ENCODE results near the gene ZNF687.
"Not testable (repeated sequence)": the region's sequence is repeated elsewhere in the genome, so short reads cannot be mapped to it uniquely, and the experiment has no call there.

The ZNF687 gene

DNA sequence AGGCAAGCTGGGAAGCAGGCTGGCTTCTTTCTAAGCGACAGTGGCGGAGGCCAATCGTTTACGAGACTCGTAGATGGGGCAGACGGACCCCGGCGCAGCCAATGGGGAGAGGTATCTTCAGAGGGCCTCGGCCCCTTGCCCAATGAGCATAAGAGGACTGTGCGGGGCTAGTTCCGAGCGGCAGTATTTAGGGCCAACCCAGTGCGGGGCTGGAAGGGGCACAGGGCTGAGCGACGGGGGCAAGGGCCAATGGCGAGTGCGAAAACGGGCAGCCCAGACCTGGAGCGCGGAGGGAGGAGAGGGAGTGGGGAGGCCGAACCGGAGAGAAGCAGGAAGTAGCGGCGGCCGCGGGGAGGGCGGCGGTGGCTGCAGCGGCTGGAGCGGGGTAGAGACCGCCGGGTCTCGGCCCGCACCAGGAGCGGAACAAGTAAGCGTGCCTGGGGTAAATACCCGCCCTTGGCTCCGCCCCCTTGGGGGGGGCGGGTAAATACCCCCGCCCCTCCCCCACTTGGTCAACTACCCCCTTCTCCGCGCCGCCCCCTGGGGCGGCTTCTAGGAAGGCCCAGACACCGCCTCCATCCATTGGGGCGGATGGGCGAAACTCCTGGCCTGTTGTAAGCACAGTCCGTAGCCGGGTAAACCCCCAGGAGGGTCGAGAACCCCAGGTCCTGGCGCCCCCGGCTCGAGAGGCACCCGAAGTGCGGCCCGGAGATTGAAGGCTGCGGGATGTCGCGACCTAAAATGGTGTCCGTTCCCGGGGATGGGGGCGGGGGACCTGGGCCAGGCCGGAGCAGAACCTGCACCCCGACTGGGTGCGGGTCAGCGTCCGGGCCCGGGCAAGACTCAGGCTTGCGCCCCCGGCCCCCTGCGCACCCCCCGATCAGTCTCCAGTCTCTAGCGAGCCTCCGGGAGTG lies at the start of gene ZNF687:
Gene ZNF687 (plus strand): TSS at position 331 of the 914 bp plus-strand sequence. CDS start 3,993 bp downstream, outside the sequence.
- DNase-seq = peak; percentile 98

DNA sequence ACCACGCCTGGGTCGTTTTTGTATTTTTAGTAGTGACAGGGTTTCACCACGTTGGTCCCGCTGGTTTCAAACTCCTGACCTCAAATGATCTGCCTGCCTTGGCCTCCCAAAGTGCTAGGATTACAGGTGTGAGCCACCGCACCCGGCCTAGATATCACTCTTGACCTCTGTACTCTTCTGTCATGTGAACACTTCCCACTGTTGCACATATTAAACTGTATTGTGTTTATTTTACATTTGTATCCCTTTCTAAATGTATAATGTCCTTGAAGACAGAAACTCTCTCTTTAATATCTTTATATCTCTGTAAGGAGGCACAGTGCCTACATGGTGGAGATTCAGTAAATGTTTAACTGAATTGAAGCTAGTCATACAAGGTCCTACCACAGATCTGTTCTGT lies 46.9 kb upstream of the ZNF687 start:
- no peak for DNase-seq

DNA sequence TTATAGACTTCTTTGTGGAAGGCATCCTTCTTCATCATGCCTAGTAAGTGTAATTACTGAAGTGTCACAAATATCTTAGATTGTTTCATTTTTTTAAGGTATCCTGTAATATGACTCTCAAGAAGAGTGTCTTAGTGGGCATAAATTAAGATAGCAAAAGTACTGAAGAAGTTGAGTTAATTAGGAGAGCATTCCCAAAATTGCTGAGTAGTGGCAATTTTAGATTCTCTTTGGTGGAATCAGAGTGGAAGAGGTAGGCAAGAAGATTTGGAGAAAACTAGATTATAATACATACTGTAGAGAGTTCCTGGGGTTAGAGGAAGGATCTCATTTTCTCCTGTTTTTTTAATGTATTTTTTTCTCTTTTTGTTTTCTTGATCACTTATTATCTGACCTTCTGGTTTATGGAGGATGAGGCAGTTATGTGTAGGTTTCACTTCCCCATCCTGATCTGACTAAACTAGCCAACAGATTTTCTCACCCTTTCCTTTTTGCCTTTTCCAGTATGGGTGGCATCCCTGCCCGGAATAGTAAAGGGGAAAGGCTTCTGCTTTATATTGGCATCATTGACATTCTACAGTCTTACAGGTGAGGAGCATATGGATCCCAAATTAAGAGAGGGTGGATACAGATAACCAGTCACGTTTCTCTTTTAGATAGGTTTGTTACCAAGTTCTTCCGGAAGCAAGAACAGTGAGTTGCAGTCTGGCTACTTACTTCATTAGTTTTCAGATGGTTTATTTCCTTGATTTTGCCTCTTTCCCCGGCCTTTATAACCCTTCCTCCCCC lies 44.2 kb upstream of the ZNF687 start:
- DNase-seq = no peak

- no peak for DNase-seq
Observed at GRCh38 chr1:151238467-151238739, 43.7 kb upstream of the ZNF687 start.

GRCh38 chr1:151242442-151242841 lies 39.7 kb upstream of the ZNF687 start:
- no peak for DNase-seq

GRCh38 chr1:151243683-151244216 lies 38.3 kb upstream of the ZNF687 start:
- DNase-seq = no peak

- DNase-seq = no peak
Observed at GRCh38 chr1:151246786-151247185, 35.3 kb upstream of the ZNF687 start.

GRCh38 chr1:151251656-151252470 lies 30.2 kb upstream of the ZNF687 start:
- DNase-seq = no peak

- peak; percentile 91 for DNase-seq
Observed at GRCh38 chr1:151254217-151255213, 27.6 kb upstream of the ZNF687 start, which contains the start of gene PSMD4. Gene PSMD4 (plus strand): TSS chr1:151254734. CDS start chr1:151254783, 49 bp downstream.

DNA sequence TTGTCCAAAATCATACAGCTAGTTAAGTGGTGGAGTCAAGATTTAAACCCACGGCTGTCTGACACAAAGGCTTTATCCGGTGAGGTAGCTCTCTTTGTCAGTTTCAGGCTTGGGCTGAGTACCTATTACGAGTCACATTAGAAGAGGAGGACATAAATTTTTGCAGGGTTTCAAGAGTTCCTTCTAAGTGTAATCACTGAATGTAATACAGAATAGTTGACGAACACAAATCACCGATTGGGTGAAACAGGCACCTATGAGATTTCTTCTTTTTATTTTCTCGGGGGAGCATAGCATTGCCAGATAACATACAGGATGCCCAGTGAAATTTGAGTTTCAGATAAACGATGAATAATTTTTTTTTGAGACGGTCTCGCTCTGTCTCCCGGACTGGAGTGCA lies 26.7 kb upstream of the ZNF687 start:
- DNase-seq = no peak

- no peak for DNase-seq
Observed at GRCh38 chr1:151259351-151259750, 22.7 kb upstream of the ZNF687 start.

DNA sequence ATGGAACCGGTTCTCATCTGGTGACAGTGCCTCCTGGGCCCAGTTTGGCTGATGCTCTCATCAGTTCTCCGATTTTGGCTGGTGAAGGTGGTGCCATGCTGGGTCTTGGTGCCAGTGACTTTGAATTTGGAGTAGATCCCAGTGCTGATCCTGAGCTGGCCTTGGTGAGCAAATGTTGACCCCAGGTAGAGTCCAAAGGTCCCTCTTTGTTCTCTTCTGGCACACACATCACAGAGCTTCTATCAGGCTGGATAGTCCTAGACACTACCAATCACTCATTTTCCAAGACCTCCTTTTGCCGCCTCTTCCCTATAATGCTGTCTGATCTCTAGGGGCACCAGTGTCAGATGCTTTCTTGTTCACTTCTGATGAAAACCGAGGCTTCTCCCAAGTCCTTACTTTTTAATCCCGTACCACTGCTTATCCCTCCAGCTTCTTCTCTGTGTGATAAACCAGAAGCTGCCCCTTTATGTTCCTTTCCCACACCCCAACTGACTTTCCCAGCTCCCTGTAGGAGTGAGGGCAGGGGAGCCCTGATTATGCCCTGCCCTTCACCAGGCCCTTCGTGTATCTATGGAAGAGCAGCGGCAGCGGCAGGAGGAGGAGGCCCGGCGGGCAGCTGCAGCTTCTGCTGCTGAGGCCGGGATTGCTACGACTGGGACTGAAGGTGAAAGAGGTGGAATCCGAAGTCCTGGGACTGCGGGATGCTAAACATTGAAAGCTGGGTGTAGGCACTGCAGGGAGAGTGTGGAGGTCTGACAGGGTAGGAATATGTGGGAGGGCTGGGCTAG lies 16.5 kb upstream of the ZNF687 start:
- no peak for DNase-seq

DNA sequence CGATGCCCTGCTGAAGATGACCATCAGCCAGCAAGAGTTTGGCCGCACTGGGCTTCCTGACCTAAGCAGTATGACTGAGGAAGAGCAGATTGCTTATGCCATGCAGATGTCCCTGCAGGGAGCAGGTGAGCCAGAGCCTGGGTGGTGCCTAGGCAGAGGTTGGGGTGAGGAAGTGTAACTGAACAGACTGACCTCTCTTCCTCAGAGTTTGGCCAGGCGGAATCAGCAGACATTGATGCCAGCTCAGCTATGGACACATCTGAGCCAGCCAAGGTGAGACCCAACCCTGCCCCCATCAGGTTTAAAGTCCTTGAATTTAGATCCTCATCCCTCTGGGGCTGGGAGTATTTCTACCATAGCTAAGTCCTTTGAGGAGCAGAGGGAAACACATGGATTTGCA lies 15.8 kb upstream of the ZNF687 start:
- no peak for DNase-seq

DNA sequence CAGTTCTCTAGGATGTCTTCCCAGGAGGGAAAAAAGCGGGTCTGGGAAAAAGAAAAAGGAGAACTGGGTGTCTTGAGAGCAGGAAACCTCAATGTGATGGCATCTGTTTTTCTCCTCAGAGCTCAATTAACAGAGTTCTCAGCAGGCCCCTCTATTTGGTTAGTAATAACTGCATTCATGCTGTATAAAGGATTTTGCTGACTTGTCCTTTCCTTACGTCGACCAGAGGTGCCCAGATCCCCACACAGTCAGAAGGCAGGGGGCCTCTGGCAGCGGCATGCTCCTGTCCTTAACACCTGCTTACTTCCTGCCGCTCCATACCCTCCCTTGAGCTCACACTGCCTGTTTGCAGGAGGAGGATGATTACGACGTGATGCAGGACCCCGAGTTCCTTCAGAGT lies 15.3 kb upstream of the ZNF687 start:
- DNase-seq = no peak

DNA sequence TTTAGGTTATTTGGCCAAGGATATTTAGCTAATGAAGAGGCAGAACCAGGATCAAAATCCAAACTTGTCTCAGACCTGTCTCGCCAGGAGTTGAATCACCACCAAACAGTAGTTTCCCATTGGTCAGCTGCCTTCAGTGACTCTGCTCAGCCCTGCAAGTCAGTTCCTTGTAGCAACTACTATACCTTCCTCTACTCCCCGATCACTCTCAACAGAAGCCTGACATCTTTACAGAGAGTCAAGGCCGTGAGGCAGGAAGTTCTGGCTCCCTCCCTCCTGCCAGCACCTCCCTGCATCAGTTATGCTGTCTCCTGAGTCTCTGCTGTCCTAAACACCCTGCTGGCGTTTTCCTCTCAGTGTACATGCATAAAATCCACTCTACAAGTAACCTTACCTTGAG lies 14.3 kb upstream of the ZNF687 start:
- DNase-seq = no peak

DNA sequence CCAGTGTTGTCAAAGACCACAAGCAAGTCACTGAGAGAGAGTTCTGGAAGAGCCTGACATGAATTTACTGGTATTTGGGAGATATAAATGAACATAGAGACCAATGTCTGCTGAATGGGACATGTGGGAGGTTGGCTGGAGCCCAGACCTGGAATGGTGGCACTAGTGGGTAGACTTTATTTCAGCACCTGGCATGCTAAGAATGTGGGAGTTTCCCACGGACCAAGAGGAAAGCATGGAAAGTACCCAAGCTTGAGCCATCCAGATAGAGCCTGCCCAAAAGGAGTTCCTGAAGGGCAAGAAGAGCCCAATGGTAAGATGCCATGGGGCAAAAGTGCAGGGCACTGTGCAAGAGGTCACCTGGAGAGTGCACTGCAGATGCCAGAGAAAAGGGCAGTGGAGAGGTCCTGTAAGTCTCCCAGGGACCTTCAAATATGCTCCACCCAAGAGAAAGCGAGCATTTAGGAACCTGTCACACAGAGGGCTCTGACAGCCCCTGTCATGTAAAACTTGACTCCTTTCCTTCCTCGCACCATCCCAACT lies 8.1 kb upstream of the ZNF687 start:
- no peak for DNase-seq

GRCh38 chr1:151275341-151275740 lies 6.8 kb upstream of the ZNF687 start:
- DNase-seq = not testable (repeated sequence)

GRCh38 chr1:151277249-151277648 lies 4.8 kb upstream of the ZNF687 start:
- no peak for DNase-seq

DNA sequence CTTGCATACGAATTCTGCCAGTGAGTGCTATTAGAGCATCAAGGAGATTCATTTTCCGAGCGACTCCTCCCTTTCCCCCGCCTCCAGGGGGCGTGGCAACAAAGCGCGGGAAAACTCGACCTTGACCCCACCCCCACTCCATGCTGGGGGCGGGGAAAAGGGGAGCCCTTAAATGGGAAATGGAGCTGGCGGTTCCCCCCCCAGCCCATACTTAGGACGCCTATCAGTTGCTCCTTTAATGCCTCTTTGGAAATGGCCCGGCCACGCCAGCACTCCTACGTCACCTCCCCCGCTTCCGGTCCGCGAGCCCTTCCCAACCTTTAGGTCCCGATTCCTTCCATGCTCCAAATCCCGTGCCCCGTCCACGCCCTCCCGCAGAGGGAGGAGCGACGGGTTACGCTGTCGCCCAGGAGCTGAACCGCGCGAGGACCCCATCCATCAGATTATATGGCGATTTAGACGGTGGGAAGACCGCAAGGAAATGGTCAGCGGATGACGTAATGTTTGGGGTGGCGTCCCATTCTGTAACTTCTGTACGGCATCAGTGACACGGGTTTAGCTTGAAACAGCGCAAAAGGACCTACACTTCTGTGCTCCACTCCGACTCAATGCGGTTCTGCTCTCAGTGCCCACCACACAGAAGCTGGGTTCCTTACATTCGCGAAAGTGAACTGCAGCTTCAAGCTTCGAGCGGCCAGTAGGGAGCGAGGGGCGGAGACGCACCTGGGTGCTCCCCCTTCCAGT lies 702 bp upstream of the ZNF687 start:
- peak; percentile 87 for DNase-seq

All from GOT3 (cell line).